Stimulated activated CD4-positive, alpha-beta T cell treated with anti-CD3 and anti-CD28 coated beads, Interleukin-15, amount 100 ng/mL, for 1 hour (primary cell): ENCODE data around the gene PAPPA.

ENCODE experiments used
- DNase-seq, 2 donors: peaks; one replicate each; pipeline ENCODE4 v3.0.0-alpha.2; 2020; ENCODE audit warnings: low read depth in 1 of 2, low spot score in 1 of 2

Gene PAPPA, protein sequence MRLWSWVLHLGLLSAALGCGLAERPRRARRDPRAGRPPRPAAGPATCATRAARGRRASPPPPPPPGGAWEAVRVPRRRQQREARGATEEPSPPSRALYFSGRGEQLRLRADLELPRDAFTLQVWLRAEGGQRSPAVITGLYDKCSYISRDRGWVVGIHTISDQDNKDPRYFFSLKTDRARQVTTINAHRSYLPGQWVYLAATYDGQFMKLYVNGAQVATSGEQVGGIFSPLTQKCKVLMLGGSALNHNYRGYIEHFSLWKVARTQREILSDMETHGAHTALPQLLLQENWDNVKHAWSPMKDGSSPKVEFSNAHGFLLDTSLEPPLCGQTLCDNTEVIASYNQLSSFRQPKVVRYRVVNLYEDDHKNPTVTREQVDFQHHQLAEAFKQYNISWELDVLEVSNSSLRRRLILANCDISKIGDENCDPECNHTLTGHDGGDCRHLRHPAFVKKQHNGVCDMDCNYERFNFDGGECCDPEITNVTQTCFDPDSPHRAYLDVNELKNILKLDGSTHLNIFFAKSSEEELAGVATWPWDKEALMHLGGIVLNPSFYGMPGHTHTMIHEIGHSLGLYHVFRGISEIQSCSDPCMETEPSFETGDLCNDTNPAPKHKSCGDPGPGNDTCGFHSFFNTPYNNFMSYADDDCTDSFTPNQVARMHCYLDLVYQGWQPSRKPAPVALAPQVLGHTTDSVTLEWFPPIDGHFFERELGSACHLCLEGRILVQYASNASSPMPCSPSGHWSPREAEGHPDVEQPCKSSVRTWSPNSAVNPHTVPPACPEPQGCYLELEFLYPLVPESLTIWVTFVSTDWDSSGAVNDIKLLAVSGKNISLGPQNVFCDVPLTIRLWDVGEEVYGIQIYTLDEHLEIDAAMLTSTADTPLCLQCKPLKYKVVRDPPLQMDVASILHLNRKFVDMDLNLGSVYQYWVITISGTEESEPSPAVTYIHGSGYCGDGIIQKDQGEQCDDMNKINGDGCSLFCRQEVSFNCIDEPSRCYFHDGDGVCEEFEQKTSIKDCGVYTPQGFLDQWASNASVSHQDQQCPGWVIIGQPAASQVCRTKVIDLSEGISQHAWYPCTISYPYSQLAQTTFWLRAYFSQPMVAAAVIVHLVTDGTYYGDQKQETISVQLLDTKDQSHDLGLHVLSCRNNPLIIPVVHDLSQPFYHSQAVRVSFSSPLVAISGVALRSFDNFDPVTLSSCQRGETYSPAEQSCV (N-terminal part only)

DNA sequence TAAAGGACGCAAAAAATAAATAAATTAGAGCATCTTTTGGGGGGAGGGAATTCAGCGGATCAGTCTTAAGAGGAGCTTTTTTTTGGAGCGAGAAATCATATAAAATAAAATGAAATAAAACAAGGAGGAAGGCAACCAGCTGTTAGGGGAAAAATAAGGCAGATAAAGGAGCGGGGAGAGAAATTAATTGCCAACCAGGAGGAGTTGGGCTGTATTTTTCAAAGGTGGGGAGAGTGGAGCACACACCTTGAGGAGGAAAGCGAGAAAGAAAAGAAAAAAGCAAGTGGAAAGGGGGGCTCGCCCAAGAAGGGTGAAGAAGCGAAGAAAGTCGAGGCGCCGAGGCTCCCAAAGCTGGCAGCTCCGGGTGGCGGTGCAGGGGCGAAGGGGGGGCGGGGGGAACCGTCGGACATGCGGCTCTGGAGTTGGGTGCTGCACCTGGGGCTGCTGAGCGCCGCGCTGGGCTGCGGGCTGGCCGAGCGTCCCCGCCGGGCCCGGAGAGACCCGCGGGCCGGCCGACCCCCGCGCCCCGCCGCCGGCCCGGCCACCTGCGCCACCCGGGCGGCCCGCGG lies at the start of gene PAPPA:
PAPPA (plus strand) TSS at position 27 of the 569 bp plus-strand sequence; CDS start at position 409, 382 bp downstream.
- DNase-seq, result no peak

DNA sequence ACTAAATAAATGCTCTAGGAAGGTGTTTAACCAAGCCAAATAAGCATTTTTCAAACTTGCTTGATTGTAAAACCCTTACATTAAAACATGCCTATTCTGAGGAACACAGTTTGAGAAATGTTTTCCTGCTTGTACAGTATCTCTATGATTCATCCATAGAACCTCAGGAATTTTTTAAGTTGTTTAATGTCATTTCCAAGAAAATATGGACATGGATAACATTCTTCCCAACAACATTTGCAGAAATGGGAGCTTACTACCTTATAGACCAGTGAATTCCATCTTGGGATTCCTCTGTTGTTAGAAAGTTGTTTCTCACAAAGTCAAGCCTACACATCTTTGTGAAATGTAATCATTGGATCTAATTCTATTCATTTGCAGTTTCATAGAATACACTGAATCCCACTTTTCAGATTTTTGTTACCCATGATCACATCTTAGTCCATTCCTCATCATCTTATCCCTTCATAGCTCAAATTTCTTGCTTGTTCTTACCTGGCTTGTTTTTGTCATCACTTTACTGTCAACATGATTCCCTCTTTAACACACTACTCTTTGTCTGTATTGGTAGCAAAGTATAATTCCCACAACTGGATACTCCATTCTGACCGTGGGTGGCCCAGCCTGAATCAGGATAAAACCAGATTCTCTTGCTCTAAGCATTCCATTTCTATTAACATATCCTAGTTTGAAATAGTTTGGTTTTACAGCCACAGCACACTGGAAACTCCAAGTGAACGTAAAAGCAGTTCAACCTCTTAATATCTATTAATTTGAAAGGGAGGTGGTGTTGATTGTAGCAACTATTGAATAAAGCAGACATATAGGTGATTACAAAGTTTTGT lies 49.4 kb upstream of the PAPPA start:
- no peak for DNase-seq

DNA sequence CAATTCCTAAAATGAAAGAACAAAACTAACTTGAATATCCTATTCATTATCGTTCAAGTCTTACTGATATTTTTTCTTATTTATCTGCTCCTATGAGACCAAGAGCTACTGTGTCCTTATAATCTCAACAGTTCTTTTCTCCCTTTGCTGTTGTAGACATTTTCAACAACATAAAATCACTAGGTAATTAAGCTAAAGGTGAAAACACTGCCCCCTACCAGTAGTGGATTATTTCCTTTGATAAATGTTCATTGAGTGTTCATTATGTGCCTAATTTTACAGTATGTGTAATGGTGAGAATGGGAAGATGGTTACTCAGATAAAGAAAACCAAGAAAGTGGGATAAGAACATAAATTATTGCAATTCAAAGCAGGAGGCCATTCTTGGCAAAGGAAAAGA lies 41.4 kb upstream of the PAPPA start:
- no peak for DNase-seq

DNA sequence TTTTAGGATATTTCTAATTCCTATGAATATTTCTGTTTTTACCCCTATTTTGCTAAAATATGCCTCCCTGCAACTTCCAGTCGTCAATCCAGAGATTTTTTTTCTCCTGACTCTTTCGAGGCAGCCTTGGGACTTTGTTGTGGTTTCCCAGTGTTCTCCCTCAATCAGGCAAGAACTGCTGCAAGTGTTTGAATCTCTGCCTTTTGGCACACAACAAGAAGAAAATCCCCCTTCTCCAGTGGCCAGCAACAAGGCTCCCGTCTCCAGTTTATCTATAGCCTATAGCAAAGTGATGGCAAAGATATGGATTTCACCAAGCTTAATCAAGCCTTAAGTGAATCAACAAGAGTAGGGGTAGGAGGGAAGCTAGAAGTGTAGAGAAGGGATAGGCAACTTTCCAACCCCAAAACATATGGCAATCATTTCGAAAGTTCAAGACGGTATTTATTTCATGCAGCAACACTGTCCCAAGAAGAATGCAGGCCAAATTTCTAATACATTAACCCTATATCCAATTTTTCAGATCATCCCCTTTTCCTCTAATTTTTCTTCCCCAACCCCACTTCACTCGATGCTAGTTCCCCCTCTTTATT lies 37.7 kb upstream of the PAPPA start:
- no peak for DNase-seq

DNA sequence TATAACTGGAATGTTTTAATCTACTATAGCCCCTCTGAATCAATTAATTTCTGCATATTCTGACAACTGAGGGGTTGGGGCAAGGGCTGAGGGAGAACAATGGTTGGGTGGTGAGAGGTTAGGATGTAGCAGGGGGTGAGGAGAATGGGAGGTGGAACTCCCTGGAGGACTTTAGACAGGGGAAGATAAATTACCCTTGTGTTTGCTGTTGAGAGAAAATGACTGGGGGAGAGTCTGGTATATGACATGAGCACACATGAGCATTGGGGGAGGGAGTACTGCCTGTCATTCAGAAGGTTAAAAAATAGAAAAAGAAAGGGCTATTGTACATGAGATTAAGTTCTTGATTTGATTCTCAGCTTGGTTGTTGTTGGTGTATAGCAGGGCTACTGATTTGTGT lies 37.2 kb upstream of the PAPPA start:
- DNase-seq, result no peak

DNA sequence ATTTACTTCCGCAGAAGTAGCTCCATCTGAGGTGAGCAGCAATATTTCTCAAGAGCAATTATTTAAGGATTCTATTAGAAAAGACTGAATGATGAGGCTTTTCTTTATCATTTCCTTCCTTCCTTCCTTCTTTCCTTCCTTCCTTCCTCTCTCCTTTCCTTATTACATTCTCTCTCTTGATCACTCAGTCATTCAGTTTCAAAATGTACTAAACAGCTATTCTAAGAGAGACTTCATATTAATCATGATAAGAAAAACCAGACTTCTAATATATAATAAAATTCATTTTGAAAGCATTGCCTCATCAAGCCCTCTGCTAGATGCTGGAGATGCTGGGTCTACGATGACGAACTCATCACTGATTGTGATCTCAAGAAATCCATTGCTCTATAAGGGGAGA lies 30.4 kb upstream of the PAPPA start:
- DNase-seq, result no peak

DNA sequence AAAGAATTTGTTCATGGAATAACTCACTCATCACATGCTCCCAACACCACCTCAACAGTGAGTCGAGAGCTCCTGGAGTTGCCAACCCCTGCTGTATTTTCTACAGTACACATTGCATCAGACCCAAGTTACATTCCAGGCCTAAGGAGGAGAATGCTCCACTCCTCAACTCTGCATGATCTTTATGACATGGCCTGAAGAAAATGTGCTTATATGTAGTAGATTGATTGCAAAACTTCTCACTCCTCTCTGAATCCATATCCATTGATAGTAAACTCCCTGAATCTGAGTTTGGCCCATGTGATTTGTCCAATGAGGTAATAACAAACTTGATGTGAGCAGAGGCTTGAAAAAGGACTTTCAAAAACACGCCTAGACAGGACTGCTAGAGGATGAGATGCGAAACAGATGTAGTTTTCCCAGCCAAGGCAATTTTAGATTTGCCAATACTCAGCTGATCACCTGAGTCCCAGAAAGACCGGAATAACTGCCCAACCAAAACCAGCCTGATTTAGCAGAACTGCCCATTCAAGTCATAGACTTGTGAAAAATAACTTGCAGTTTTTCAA lies 29.0 kb upstream of the PAPPA start:
- no peak for DNase-seq

DNA sequence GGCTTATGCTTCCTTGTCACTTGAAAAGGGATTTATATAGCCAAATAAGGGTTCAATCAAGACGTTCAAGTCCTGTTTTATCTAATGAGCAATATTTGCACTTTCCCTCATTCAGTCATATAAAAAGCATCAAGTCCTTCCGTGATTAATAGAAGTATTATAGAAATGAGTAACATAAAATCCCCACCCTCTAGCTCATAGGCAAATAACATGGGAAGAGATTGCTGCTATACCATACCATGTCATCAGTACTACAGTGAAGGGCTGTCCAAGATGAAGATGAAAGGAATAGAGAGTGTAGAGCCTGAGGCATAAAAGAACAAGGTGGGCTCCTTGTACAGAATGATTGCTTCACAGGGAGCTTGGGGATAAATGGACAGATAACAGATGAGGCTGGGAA lies 20.4 kb upstream of the PAPPA start:
- no peak for DNase-seq

DNA sequence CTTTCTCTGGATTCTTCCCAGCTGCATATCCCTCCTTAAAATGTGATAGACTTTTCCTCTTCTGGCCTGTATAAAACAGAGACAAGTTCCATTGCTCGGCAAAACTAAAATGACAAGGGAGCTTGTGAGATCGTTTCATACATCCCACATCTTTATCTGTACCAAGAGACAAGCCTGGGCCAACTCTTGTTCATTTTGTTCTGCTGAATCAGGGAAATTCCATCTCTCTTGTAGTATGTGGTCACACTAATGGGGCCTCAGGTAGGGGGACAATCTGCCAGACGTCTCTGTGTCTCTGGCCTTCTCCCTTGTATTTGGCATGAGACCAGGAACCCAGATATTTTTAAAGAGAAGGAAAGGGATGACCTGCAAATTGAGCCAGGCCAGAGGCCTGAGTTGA lies 18.6 kb upstream of the PAPPA start:
- no peak for DNase-seq

DNA sequence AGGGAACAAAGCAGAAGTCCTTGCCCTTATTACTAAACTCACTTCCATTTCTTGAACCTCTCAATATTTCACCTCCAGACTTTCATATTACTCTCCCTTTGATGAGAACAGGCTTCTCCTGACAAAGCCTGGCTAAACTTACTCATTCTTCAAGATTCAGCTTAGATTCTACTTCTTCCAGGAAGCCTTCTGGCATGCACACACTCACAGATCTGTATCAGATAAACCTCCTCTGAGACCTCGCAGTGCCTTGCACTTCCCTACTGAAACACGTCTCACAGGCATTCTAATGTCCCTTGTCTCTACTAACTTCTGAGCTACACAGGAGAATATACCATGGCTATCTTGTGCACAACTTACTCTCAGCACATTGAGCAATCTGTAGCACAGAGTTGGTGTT lies 16.6 kb upstream of the PAPPA start:
- DNase-seq, result no peak

DNA sequence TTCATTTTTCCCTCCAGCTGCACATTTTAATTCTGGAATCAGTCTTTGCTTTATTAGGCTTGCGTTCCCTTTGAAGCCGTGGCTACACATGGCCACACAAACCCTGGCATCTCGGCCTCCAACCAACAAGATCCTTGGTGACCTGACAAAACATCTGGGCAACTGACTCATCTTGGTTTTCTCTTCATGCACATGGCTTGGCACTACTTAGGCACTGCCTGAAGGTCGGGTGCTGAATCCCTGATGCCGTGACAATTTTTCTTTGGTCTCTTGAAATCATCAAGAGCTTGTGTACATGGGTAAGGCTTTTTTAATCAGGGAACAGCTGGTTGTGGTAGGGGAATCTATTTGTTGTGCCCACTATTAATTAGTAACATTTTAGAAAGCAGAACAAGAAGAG lies 16.0 kb upstream of the PAPPA start:
- DNase-seq, result no peak

DNA sequence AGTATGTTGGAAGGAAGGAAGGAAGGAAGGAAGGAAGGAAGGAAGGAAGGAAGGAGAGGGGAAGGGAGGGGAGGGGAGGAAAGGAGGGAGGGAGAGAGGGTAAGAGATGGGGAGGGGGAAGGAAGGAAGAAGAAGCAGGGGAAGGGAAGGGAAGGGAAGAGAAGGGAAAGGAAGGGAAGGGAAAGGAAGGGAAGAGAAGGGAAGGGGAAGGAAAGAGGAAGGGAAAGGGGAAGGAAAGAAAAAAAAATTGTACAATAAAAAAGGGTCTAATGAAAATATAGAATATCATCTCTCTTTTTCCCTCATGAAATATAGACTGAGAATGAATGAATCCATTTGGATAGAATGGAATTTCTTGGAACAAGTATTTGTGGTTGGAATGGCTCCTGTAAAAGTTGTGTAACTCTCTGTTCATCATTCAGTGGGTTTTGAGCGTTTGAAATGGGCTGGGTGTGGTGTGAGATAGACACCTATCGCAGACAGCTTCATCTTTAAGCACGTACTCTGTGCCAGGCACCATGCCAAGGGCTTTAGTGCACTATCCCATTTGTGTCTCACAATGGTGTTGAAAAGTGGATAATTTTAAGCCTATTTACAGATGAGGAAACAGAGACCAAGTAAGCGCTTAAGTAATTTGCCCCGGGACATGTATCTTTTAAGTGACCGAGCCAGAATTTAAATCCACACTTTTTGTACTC lies 11.6 kb upstream of the PAPPA start:
- no peak for DNase-seq

DNA sequence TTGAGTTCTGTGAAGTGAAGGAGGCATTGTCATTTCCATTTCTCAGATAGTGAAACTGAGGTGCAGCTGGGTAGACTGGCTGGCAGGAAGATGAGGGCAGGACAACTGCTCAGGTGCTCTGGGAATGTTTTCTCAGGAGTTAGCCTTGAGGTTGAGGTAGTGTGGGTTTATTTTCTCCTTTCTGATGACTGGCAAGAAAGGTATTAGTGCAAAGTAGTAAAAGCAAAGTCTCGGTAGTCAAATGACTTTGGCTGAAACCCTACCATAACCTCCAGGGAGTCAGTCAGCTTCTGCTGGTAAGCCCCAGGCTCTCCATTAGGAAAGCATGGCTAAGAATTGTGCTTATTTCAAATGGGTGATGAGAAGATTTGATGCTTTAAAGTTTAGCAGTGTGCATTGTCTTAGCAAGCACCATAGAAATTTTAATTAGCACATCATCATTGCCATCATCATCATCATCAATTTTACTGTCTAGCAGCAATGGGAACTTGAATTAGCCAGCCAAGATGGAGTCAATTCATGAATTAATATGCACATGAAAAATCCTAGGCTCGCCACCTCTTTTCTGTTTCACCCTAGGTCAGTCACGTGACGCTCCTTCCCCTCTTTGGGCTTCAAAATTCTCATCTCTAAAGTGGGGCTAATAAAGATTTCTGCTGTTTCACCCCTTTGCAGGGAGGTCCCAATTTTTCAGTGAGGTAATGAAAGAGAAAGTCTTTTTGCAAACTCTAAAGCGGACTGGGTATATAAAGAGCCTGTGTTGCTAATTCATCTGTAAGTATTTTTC lies 10.7 kb upstream of the PAPPA start:
- DNase-seq, result no peak

DNA sequence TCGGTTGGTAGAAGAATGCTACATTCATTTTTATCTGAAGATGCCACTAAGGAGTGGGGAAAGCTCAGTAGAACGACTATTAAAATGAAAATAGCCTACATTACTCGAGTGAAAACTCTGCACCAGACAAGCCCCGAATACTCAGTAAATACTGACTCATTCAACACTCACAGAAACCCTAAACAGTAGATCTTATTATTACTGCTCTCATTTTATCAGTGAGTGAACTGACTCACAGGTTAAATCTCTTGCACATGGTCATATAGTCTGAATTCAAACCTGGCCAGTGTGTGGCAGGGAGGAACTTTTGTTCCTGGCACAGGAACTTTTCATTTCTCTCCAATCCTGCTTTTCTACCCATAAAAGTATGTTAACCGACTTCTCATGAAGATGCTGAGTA lies 9.6 kb upstream of the PAPPA start:
- DNase-seq, result no peak

DNA sequence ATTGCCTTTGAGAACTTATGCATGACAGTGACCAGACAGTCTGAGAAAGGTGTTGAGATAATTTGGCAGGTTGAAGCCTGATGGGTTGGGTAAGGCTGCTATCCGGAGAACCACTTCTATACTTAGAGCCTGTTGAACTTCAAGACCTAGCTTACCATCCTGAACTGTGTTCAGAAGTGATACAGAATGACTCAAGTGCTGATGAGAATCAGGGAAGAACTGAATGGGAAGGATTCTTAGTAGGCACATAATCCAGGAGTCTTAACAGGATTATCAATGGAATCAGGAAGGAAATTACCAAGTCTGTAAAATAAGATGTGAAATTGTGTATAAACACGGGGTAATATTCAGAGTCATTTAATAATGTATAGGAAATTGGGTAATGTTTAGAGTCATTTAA lies 9.0 kb upstream of the PAPPA start:
- DNase-seq, result no peak

DNA sequence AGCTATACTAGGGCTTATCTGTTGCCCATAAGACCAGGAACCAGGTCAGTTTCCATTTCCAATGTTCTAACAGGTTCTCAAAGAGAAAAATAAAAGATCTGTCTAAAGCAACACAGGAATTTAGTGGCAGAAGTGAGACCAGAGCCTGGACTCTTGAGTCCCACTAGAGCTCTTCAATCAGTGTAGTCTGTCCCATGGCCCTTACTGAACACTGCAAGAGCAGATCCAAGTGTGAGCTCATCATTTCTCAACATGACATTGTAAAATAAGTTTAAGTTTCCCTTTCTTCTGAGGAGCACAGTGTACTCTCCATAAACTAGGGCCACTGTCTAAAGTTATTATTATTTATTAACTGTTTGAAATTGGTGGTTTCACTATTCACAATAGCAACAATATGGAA lies 8.6 kb upstream of the PAPPA start:
- DNase-seq, result no peak

DNA sequence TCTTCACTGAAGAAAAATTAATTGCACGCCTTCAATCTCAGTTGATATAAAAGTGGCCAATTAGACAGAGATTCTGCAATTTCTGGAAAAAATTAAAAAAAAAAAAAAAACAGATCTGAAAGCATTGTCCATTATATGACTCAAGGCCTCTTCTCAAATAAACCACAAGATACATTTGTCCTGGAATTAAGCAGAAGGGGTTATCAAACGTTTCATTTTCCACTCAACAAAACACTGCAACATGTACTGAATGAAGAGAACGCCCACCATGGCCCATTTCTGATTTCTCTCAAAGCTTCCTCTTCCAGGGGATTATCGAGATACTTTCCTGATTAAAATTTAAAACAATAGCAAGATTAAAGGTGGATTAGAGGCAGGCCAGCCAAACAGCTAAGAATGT lies 5.8 kb upstream of the PAPPA start:
- DNase-seq, result no peak

DNA sequence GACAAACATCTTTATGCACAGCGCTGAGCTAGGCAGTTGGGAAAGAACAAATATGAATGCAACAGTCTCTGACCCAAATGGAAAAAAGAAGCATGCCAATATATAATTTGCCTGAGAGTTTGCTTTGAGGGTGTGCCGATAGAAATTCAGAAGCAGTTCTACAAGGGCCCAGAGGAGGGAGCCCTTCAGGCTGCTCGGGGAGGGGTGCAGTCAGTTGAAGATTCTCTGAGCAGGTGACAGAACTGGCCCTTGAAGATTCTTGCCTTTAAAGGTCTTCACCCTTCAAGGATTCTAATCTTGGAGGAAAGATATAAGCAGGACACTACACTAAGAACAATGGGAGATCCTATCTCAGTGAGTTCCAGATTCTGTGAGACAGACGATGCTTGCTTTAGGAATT lies 3.7 kb upstream of the PAPPA start:
- DNase-seq, result no peak
